Islet precursor cell (in vitro differentiated cells): ENCODE measurements around the gene GLRX.

ENCODE experiments used
- DNase-seq: peaks from one replicate; pipeline ENCODE4 v3.0.0-alpha.2; 2018

GLRX gene

GRCh38 chr5:95825495-95825894 is 3.0 kb upstream of the GLRX start:
- DNase-seq, result no peak

- no peak for DNase-seq
Measured at GRCh38 chr5:95824747-95825146, 2.2 kb upstream of the GLRX start.

GRCh38 chr5:95823738-95824609 is 1.4 kb upstream of the GLRX start:
- peak; percentile 82 for DNase-seq

- no peak for DNase-seq
Measured at GRCh38 chr5:95823218-95823737, 752 bp upstream of the GLRX start.

GRCh38 chr5:95822043-95822541 is 434 bp downstream of the GLRX start:
- DNase-seq, result peak; percentile 88

- no peak for DNase-seq
Measured at GRCh38 chr5:95821110-95822021, 1.2 kb downstream of the GLRX start.

- no peak for DNase-seq
Measured at GRCh38 chr5:95818181-95819147, 4.1 kb downstream of the GLRX start.

GRCh38 chr5:95817430-95817829 is 5.1 kb downstream of the GLRX start:
- peak; percentile 88 for DNase-seq

GRCh38 chr5:95816776-95817175 is 5.8 kb downstream of the GLRX start:
- DNase-seq, result no peak

- no peak for DNase-seq
Measured at GRCh38 chr5:95816341-95816740, 6.2 kb downstream of the GLRX start.

- no peak for DNase-seq
Measured at GRCh38 chr5:95815155-95815729, 7.3 kb downstream of the GLRX start.

- DNase-seq, result peak; percentile 5
Measured at GRCh38 chr5:95813035-95813434, 9.5 kb downstream of the GLRX start.

GRCh38 chr5:95812074-95812471 is 10.5 kb downstream of the GLRX start:
- peak; percentile 81 for DNase-seq

- DNase-seq, result peak; percentile 54
Measured at GRCh38 chr5:95811461-95812073, 11.0 kb downstream of the GLRX start.

GRCh38 chr5:95811126-95811423 is 11.5 kb downstream of the GLRX start:
- peak; percentile 59 for DNase-seq

- DNase-seq, result peak; percentile 40
Measured at GRCh38 chr5:95810305-95811125, 12.0 kb downstream of the GLRX start.

GRCh38 chr5:95809414-95809960 is 13.0 kb downstream of the GLRX start:
- peak; percentile 48 for DNase-seq

GRCh38 chr5:95808686-95809413 is 13.7 kb downstream of the GLRX start:
- DNase-seq, result peak; percentile 57

GRCh38 chr5:95808013-95808685 is 14.4 kb downstream of the GLRX start:
- DNase-seq, result peak; percentile 28
